T-helper 2 cell treated with Interferon-gamma antibody and Interleukin-4, amounts not matched to agents 5 μg/mL and 100 μg/mL, for 36 hours (primary cell): ENCODE results near the gene CFDP1.

Experiments
- DNase-seq: peaks from one replicate; pipeline ENCODE4 v3.0.0; 2021; ENCODE audit warnings: low spot score
- H3K27ac Mint-ChIP-seq: one replicate; pipeline ENCODE4 v1.8.0; 2021; ENCODE audit warnings: mild to moderate bottlenecking, mixed read lengths
- H3K27me3 Mint-ChIP-seq: one replicate; pipeline ENCODE4 v1.8.0; 2021; ENCODE audit warnings: low read depth, mixed read lengths
- H3K36me3 Mint-ChIP-seq: one replicate; pipeline ENCODE4 v1.8.0; 2021; ENCODE audit warnings: low read depth, mixed read lengths
- H3K4me1 Mint-ChIP-seq: one replicate; pipeline ENCODE4 v1.8.0; 2021; ENCODE audit warnings: low read depth, mixed read lengths
- H3K4me3 Mint-ChIP-seq: one replicate; pipeline ENCODE4 v1.8.0; 2022; ENCODE audit warnings: mild to moderate bottlenecking, moderate library complexity, mixed read lengths
- H3K9me3 Mint-ChIP-seq: one replicate; pipeline ENCODE4 v1.8.0; 2021; ENCODE audit warnings: mixed read lengths

CFDP1 gene

DNA sequence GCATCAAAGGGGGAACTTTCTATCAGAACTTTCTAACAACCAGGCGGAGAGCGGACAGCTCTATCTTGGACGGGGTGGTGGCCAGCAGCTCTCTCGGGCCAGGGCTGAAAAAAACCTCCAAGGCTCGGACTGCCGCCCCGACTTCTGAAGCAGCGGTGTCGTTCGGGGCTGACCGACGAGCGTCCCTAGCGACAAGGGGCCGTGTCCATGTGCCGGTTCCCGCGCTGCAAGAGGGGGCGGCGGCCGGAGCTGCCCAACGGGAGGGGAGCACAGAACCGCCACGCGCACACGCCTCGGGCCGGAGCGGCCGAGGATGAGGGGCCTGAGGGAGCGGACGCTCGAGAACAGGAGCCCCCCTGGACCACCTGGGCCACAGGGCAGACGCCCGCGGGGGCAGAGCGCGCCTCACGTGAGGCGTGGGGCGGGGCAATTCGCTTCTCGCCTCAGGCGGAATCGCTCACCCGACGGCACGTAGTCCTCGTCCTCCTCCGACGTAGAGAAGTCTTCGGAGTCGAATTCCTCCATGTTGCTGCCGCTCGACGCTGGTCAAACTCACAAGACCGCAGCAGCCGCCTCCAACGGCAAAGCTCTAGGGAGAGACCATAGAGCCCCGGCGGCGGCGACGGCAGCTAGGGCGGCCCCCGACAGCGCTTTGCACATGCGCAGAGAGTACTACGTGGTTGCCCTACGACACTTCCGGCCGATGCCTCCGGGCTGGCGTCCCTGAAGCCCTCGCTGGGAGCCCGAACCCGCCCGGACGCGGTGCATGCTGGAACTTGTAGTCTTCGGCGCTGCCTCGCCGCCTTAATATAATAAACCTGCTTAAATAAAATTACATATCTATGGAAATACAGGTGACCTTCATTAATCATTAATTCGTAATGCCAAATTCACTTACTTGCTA is at the start of gene CFDP1:
CFDP1 (minus strand) TSS at position 676 of the 904 bp plus-strand sequence; CDS start at position 525, 151 bp downstream.
- Mint-ChIP-seq H3K9me3 (no peaks in the 10 kb centered on the region), H3K36me3 (peaks cover 8% of the 10 kb centered on the region), H3K4me3 (peak within 1 kb of the TSS; percentile 90), H3K27me3 (no peaks in the 10 kb centered on the region), H3K27ac (peak within 1 kb of the TSS; percentile 98), H3K4me1 (peaks cover 22% of the 10 kb centered on the region)
- peak; percentile 95 for DNase-seq

DNA sequence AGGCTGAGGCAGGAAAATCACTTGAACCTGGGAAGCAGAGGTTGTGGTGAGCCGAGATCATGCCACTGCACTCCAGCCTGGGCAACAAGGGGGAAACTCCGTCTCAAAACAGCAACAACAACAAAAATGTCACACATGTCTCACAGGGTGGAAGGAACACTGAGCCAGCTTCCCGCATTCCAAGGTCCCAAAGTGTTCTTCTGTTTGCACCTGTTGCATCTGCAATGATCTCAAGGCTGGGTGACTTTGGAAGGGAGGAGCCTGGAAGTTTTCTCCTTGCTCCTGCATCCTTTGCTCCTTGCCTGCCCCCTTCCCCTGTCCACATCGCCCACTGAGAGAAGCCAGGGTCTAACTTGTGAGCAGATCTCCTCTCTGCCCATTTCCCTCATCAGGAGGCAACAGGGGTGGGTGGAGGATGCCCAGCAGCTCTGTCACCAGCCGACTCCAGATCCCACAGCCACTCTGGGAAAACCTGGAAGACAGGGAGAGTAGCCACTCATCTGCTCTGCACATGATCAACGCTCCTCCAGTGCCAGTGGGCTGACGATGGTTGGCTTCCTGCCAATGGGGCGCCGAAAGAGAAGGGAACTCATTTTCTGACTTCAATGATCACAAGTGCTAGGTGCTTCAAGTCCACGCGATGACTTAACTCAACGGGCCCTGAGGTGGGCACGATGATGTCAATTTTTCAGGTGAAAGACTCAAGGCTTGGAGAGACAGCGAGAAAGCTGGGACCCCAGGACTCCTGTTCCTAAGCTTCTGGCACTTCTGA is 49.3 kb upstream of the CFDP1 start:
- no peak overlapping the region for H3K27ac Mint-ChIP-seq
- no peak for DNase-seq
- no peaks in the 10 kb centered on the region for H3K9me3 Mint-ChIP-seq
- H3K4me3 Mint-ChIP-seq = no peak overlapping the region
- H3K27me3 Mint-ChIP-seq = no peaks in the 10 kb centered on the region
- H3K36me3 Mint-ChIP-seq = no peaks in the 10 kb centered on the region
- H3K4me1 Mint-ChIP-seq = no peaks in the 10 kb centered on the region

DNA sequence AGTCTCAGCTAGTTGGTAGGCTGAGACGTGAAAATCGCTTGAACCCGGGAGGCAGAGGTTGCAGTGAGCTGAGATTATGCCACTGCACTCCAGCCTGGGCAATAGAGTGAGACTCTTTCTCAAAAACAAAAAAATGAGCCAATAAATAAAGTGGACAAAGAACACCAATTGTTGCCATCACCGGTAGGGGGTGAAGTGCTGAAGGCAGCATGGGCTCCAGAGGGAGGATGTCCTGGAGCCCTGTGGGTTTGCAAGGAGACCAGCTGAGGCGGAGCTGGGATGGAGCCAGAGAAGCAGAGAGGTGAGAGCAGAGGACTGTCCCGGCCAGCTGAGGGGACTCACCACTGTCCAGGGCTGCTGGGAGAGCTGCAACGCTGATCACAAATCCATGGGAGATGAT is 48.2 kb upstream of the CFDP1 start:
- Mint-ChIP-seq H3K4me3 (no peak overlapping the region), H3K4me1 (no peaks in the 10 kb centered on the region), H3K27ac (no peak overlapping the region), H3K27me3 (no peaks in the 10 kb centered on the region), H3K36me3 (no peaks in the 10 kb centered on the region), H3K9me3 (no peaks in the 10 kb centered on the region)
- DNase-seq = no peak

DNA sequence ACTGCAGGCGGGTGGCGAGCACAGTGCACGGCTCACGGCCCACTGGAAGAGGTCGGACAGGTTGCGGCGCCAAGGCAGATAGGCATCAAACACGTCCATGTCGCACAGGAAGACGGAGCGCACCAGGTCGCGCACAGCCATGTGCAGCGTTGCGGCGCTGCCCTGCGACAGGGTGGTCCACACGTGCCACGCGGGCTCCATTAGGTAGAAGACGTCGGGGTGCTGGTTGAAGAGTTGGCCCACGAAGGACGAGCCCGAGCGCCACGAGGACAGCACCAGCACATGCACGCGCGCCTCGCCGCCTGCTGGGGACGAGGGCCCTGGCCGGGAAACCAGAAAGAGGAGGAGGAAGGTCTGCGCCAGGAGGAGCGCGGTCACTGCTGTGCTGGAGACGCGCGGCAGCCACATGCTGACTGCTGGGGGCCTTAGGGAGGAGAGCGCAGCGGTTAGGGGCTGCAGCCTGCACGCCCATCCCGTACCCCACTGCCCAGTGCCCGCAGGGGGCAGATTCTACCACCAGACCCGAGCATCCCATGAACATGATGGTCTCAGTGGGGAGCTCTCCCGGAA is 46.2 kb upstream of the CFDP1 start:
- H3K27ac Mint-ChIP-seq = no peak overlapping the region
- no peaks in the 10 kb centered on the region for H3K4me1 Mint-ChIP-seq
- H3K27me3 Mint-ChIP-seq = no peaks in the 10 kb centered on the region
- no peak overlapping the region for H3K4me3 Mint-ChIP-seq
- DNase-seq = no peak
- H3K36me3 Mint-ChIP-seq = no peaks in the 10 kb centered on the region
- H3K9me3 Mint-ChIP-seq = no peaks in the 10 kb centered on the region

GRCh38 chr16:75478480-75479345 is 45.4 kb upstream of the CFDP1 start:
- Mint-ChIP-seq H3K27me3 (no peaks in the 10 kb centered on the region), H3K9me3 (no peaks in the 10 kb centered on the region), H3K36me3 (no peaks in the 10 kb centered on the region), H3K4me1 (no peaks in the 10 kb centered on the region), H3K27ac (no peak overlapping the region), H3K4me3 (no peak overlapping the region)
- no peak for DNase-seq

DNA sequence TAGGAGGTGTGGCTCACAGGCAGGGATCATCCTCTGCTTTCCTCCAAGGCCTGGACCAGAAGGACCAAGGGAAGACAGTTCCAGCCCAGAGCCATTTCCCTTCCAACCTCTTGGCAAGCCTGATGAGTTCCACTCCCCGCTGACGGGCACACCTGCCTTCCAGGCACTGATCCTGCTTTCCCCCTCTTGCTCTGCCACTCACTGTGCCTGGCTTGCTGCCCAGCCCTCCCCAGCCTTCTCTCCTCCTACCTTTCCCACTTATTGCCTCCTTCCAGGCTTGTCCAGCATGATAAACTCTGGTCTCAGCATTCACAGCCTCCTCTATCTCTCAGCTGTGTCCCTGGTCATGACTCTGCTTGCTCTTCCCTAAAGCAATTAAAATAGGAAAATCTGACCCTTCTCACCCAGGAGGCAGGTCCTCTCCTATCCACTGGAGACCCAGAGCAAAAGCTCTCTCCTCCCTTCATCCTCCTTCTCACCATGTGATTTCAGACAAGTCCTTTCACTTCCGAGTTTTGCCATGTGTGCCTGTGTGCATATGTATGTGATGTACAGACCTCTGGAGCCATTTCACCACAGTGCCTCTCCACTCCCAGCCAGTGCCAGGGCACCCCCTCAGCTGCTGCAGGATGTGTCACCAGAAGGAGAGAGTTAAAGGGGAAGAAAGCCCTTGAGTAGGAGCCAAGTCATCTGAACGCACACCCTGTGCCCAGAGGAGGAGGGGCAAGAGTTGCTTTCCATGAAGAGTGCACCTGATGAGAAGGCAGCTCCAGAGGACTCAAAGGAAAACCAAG is 44.6 kb upstream of the CFDP1 start:
- no peaks in the 10 kb centered on the region for H3K27me3 Mint-ChIP-seq
- H3K9me3 Mint-ChIP-seq = no peaks in the 10 kb centered on the region
- no peak overlapping the region for H3K27ac Mint-ChIP-seq
- no peak for DNase-seq
- H3K4me3 Mint-ChIP-seq = no peak overlapping the region
- H3K36me3 Mint-ChIP-seq = no peaks in the 10 kb centered on the region
- no peaks in the 10 kb centered on the region for H3K4me1 Mint-ChIP-seq

- Mint-ChIP-seq H3K36me3 (no peaks in the 10 kb centered on the region), H3K27ac (no peak overlapping the region), H3K4me3 (no peak overlapping the region), H3K27me3 (no peaks in the 10 kb centered on the region), H3K9me3 (no peaks in the 10 kb centered on the region), H3K4me1 (peaks cover under 1% of the 10 kb centered on the region)
- DNase-seq = no peak
These were observed 43.5 kb upstream of the CFDP1 start for GRCh38 chr16:75476817-75477216.

DNA sequence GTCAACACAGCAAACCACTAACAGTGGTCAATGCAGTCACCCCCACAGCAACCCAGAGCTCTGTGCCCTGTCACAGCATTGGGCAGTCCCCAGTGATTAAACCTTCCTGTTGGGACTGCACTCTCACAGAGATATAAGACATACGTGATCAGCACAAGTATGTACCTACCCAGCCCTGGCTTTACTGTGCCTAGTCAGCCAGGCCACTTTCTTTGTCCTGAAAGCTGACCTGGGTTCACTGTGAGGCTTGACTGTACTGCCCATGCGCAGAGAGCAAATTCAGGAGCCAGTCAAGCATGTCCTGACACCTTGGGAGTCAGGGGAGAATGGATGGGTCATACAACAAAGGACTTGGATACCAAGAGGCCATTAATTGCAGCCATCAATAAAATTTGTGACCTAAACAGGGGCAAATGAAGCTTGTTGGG is 42.1 kb upstream of the CFDP1 start:
- Mint-ChIP-seq H3K4me1 (peaks cover 1% of the 10 kb centered on the region), H3K27me3 (no peaks in the 10 kb centered on the region), H3K4me3 (no peak overlapping the region), H3K36me3 (no peaks in the 10 kb centered on the region), H3K9me3 (no peaks in the 10 kb centered on the region), H3K27ac (no peak overlapping the region)
- DNase-seq = no peak

DNA sequence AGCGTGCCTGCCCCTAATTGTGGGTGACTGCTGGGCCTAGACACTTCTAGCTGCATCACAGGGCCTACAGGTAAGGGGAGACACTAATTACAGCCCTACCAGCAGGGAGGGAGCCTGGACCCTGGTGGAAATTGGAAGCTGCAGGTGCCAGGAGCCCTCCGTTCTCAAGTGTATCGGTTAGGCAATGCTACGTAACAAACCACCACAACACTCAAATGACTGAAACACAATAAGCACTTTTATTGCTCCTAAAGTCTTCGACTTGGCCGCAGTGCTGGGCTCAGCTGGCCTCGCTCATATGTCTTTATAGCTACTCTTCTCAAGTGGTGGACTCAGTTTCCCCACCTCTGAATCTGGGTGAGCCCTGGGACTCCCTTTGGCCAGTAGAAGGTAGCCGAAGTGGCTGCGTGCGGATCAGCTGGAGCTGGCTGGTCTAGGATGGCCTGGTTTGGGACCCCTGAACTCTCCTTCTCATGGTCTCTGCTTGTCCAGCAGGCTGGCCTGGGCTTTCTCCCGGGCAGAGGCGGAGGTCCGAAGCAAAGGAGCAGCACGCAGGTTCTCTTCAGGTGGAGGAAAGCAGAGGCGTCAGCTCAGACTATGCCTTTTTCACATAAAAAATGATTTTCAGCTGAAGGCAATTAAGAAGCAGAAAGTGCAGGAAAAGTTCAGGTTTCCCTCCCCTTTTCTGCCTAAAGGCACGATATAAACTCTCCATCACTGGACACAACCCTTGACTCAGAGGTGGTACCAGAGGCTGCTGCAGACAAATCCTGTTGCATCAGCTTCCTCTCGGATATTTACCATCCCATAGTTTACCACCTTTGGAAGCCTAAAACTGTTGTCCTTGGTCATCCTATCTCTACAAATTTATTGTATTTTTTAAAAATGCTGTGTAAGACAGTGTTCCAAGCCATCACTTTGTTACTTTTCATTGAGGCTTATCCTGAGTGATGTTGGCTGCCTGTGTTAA is 39.9 kb upstream of the CFDP1 start:
- H3K36me3 Mint-ChIP-seq = no peaks in the 10 kb centered on the region
- H3K4me1 Mint-ChIP-seq = peaks cover 1% of the 10 kb centered on the region
- no peak for DNase-seq
- H3K27me3 Mint-ChIP-seq = no peaks in the 10 kb centered on the region
- no peak overlapping the region for H3K27ac Mint-ChIP-seq
- H3K9me3 Mint-ChIP-seq = no peaks in the 10 kb centered on the region
- no peak overlapping the region for H3K4me3 Mint-ChIP-seq

- Mint-ChIP-seq H3K36me3 (no peaks in the 10 kb centered on the region), H3K9me3 (no peaks in the 10 kb centered on the region), H3K4me3 (no peak overlapping the region), H3K4me1 (peaks cover 1% of the 10 kb centered on the region), H3K27ac (no peak overlapping the region), H3K27me3 (no peaks in the 10 kb centered on the region)
- peak; percentile 31 for DNase-seq
These were observed 38.7 kb upstream of the CFDP1 start for GRCh38 chr16:75471723-75472633.

GRCh38 chr16:75466760-75467159 is 33.5 kb upstream of the CFDP1 start:
- Mint-ChIP-seq H3K27me3 (peaks cover 2% of the 10 kb centered on the region), H3K9me3 (no peaks in the 10 kb centered on the region), H3K4me1 (peaks cover 14% of the 10 kb centered on the region), H3K36me3 (peaks cover 8% of the 10 kb centered on the region), H3K4me3 (no peak overlapping the region), H3K27ac (no peak overlapping the region)
- no peak for DNase-seq
